ENCODE data around the gene PEX11G. TPM values are rescaled to one million over a fixed set of nuclear protein-coding genes. Genes with fewer than 3 reads are reported as not detected.
"Not testable (repeated sequence)": the region's sequence is repeated elsewhere in the genome, so short reads cannot be mapped to it uniquely, and the experiment has no call there.

Gene PEX11G
- total RNA-seq, 1 experiment from 2014 or later, result 0.47 TPM

- DNase-seq (ENCODE audit: low read depth in 1 of 2, low spot score in 2 of 2), result no peak
- H3K4me3 ChIP-seq, result no peak overlapping the region
- H3K4me1 ChIP-seq (replicated peaks), result no peaks in the 10 kb centered on the region
- no peaks in the 10 kb centered on the region for H3K9me3 ChIP-seq (replicated peaks)
- H3K36me3 ChIP-seq, result peaks cover 11% of the 10 kb centered on the region; the same call in 1 of the 2 replicates
- H3K27ac ChIP-seq, result no peak overlapping the region
- no peaks in the 10 kb centered on the region for H3K27me3 ChIP-seq (replicated peaks)
Observed at GRCh38 chr19:7434391-7434790, 54.4 kb downstream of the PEX11G start.

GRCh38 chr19:7433456-7433855, 55.4 kb downstream of the PEX11G start:
- H3K27me3 ChIP-seq (replicated peaks); H3K9me3 ChIP-seq (replicated peaks): not testable (repeated sequence)

GRCh38 chr19:7429638-7430282, 59.1 kb downstream of the PEX11G start:
- Histone ChIP-seq H3K36me3 (peaks cover 8% of the 10 kb centered on the region; the same call in 1 of the 2 replicates), H3K27me3 (replicated peaks) (no peaks in the 10 kb centered on the region), H3K4me3 (no peak overlapping the region), H3K9me3 (replicated peaks) (no peaks in the 10 kb centered on the region), H3K27ac (no peak overlapping the region), H3K4me1 (replicated peaks) (peaks cover 25% of the 10 kb centered on the region)
- no peak for DNase-seq (ENCODE audit: low read depth in 1 of 2, low spot score in 2 of 2)

More at GRCh38 chr19:7433456-7433855, 55.4 kb downstream of the PEX11G start:
- not testable (repeated sequence) for DNase-seq (ENCODE audit: low read depth in 1 of 2, low spot score in 2 of 2); H3K4me3 ChIP-seq; H3K27ac ChIP-seq; H3K4me1 ChIP-seq (replicated peaks)
- H3K36me3 ChIP-seq, result peaks cover 15% of the 10 kb centered on the region; the same call in 1 of the 2 replicates

- H3K27ac ChIP-seq, result no peak overlapping the region
- no peaks in the 10 kb centered on the region for H3K27me3 ChIP-seq (replicated peaks)
- peaks cover 25% of the 10 kb centered on the region for H3K4me1 ChIP-seq (replicated peaks)
- no peak overlapping the region for H3K4me3 ChIP-seq
- no peak for DNase-seq (ENCODE audit: low read depth in 1 of 2, low spot score in 2 of 2)
- no peaks in the 10 kb centered on the region for H3K9me3 ChIP-seq (replicated peaks)
- H3K36me3 ChIP-seq, result peaks cover 14% of the 10 kb centered on the region; the same call in 1 of the 2 replicates
Observed at GRCh38 chr19:7428651-7429113, 60.2 kb downstream of the PEX11G start.

GRCh38 chr19:7427944-7428343, 60.9 kb downstream of the PEX11G start:
- Histone ChIP-seq H3K4me3 (no peak overlapping the region), H3K27ac (peak overlapping the region; percentile 5; the same call in 1 of the 2 replicates), H3K9me3 (replicated peaks) (no peaks in the 10 kb centered on the region), H3K27me3 (replicated peaks) (no peaks in the 10 kb centered on the region), H3K36me3 (peaks cover 16% of the 10 kb centered on the region; the same call in 1 of the 2 replicates), H3K4me1 (replicated peaks) (peaks cover 25% of the 10 kb centered on the region)
- peak; percentile 59 to 94 for DNase-seq (ENCODE audit: low read depth in 1 of 2, low spot score in 2 of 2)

GRCh38 chr19:7426986-7427385, 61.8 kb downstream of the PEX11G start:
- Histone ChIP-seq H3K4me3 (no peak overlapping the region), H3K4me1 (replicated peaks) (peaks cover 28% of the 10 kb centered on the region), H3K36me3 (peaks cover 16% of the 10 kb centered on the region; the same call in 1 of the 2 replicates), H3K27me3 (replicated peaks) (no peaks in the 10 kb centered on the region), H3K27ac (no peak overlapping the region), H3K9me3 (replicated peaks) (no peaks in the 10 kb centered on the region)
- no peak for DNase-seq (ENCODE audit: low read depth in 1 of 2, low spot score in 2 of 2)

Other genes starting within 250 kb of the PEX11G start
- gene INSR, start 194.6 kb downstream of the PEX11G start, total RNA-seq (2014; rRNA removed; shearing (Covaris generic)), result 0.50 and 1.2 TPM in 2 replicates
- gene ARHGEF18, start 140.1 kb downstream of the PEX11G start, total RNA-seq (2014; rRNA removed; shearing (Covaris generic)), result 33.9 and 34.1 TPM in 2 replicates
- 31.4 and 33.7 TPM in 2 replicates for gene ZNF358, start 27.1 kb upstream of the PEX11G start, total RNA-seq (2014; rRNA removed; shearing (Covaris generic))
- gene MCOLN1, start 33.6 kb upstream of the PEX11G start, total RNA-seq (2014; rRNA removed; shearing (Covaris generic)), result 2.9 and 5.5 TPM in 2 replicates
- gene PNPLA6, start 46.7 kb upstream of the PEX11G start, total RNA-seq (2014; rRNA removed; shearing (Covaris generic)), result 41.6 and 47.5 TPM in 2 replicates
- not detected in 2 replicates for gene CAMSAP3, start 106.8 kb upstream of the PEX11G start, total RNA-seq (2014; rRNA removed; shearing (Covaris generic))
- gene XAB2, start 140.5 kb upstream of the PEX11G start, total RNA-seq (2014; rRNA removed; shearing (Covaris generic)), result 32.0 and 35.0 TPM in 2 replicates
- 32.5 and 68.2 TPM in 2 replicates for gene PET100, start 140.8 kb upstream of the PEX11G start, total RNA-seq (2014; rRNA removed; shearing (Covaris generic))
- gene PCP2, start 144.7 kb upstream of the PEX11G start, total RNA-seq (2014; rRNA removed; shearing (Covaris generic)), result not detected in 2 replicates
- 0.13 TPM in 1 of 2 replicates, not detected in the other for gene STXBP2, start 148.1 kb upstream of the PEX11G start, total RNA-seq (2014; rRNA removed; shearing (Covaris generic))
- not detected in 2 replicates for gene RETN, start 180.0 kb upstream of the PEX11G start, total RNA-seq (2014; rRNA removed; shearing (Covaris generic))
- gene MCEMP1, start 188.1 kb upstream of the PEX11G start, total RNA-seq (2014; rRNA removed; shearing (Covaris generic)), result not detected in 2 replicates
- 129 and 131 TPM in 2 replicates for gene TRAPPC5, start 191.8 kb upstream of the PEX11G start, total RNA-seq (2014; rRNA removed; shearing (Covaris generic))
- not detected in 2 replicates for gene FCER2, start 213.1 kb upstream of the PEX11G start, total RNA-seq (2014; rRNA removed; shearing (Covaris generic))
- gene CLEC4G, start 243.1 kb upstream of the PEX11G start, total RNA-seq (2014; rRNA removed; shearing (Covaris generic)), result not detected in 2 replicates

All from SJSA1 (cell line).